HG02943 (cell line): ENCODE data around the gene SAMD3.
A peak's percentile ranks its signal among the peaks of the same experiment; 100 is the strongest.
"Not testable (repeated sequence)": the region's sequence is repeated elsewhere in the genome, so short reads cannot be mapped to it uniquely, and the experiment has no call there.

Experiments
- ATAC-seq: cut with Tn5 transposase; IDR thresholded peaks from one replicate; pipeline ENCODE4 v1.9.1; 2021; ENCODE audit warnings: mild to moderate bottlenecking, low read depth, moderate library complexity; ENCODE audit not compliant: unreplicated experiment

SAMD3 gene

GRCh38 chr6:130138116-130138908 lies 84.4 kb downstream of the SAMD3 start:
- no peak for ATAC-seq

GRCh38 chr6:130136798-130137197 lies 86.0 kb downstream of the SAMD3 start:
- ATAC-seq = no peak

GRCh38 chr6:130134582-130134981 lies 88.2 kb downstream of the SAMD3 start:
- ATAC-seq = no peak

GRCh38 chr6:130132286-130132701 lies 90.5 kb downstream of the SAMD3 start:
- peak; percentile 74 for ATAC-seq

GRCh38 chr6:130129762-130130246 lies 92.9 kb downstream of the SAMD3 start:
- no peak for ATAC-seq

GRCh38 chr6:130128326-130128725 lies 94.4 kb downstream of the SAMD3 start:
- no peak for ATAC-seq

DNA sequence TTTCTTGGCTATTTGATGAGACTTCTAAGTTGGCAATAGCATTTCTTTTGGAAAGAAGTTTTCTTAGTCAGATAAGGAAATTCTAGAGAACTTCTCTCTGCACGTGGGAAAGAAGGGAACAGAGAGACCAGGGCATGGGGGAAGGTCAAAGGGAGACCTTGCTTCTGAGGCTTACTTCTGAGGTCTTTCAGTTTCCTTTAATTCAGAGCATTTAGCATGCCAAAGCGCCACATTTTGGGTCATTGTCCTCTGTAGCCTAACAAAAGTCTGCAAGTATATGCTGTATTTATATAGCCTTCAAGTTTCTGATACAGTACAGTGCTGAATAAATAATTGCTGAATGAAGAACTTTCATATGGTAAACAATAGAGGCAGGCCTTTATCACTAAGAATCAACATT lies 95.6 kb downstream of the SAMD3 start:
- no peak for ATAC-seq

DNA sequence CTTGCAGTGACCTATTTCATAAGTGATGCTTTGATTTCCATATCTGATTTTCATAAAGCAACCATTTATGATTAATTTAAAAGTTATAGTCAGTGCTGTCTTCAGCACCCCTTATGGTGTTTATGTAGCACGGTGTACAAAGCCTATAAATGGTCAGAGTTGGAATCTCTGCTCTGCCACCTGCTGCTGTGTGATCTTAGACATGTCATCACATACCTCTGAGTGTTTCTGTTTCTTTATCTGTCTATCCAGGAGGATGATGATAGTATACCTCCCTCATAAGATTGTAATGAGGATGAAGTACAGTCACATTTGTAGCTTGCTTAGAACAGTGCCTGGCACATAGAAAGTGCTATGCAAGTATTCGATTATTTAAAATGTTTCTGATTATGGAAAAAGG lies 100.5 kb downstream of the SAMD3 start:
- ATAC-seq = no peak

DNA sequence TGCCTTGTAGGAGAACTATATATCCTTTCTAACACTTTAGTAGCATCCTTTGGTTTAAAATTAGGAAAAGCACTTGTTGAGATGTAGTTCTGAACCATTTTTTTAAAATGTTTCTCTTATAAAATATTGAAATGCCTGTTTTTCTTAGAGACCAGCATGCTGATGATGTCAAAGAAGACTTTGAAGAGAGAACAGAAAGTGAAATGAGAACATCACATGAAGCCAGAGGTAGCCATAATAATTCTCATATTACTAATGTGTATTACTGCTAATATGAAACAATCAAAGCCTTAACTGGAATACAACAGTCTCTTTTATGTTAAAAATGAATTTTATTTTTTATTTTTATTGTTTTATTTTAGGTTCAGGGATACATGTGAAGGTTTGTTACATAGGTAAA lies 102.0 kb downstream of the SAMD3 start:
- ATAC-seq = no peak

GRCh38 chr6:130119211-130119610 lies 103.5 kb downstream of the SAMD3 start:
- no peak for ATAC-seq

DNA sequence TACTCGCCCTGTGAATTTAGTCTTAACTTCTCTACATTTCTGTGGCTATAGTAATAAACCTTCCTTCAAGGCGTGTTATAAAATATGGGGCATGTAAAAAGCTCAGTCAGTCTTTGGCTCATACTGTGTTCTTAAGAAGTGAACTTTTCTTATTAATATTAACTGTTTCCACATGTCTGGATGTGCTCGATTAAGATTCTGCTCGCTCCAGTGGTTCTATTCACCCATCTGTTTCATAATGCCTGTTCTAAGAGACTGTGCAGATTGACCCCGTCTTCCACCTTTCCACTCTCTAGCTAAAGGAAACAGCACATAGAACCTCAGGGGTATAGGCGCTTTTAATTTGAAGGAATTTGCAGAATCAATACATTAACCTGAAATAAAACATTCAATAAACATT lies 104.5 kb downstream of the SAMD3 start:
- no peak for ATAC-seq

GRCh38 chr6:130117187-130117701 lies 105.5 kb downstream of the SAMD3 start:
- not testable (repeated sequence) for ATAC-seq

DNA sequence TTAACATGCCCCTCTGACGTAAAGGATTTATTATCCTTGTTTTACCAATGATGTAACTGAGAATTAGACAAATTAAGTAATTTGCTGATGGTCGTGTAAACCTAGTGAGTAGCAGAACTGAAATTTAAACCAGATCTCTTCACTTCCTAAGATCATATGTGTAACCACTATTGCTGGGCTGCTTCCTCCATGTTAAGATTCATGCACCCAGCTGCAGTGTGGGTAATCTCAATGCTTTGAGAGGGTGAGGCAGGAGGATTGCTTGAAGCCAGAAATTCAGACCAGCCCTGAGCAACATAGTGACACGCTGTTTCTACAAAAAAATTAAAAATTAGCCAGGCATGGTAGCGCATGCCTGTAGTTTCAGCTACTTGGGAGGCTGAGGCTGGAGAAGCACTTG lies 106.5 kb downstream of the SAMD3 start:
- ATAC-seq = no peak

GRCh38 chr6:130115036-130115435 lies 107.7 kb downstream of the SAMD3 start:
- peak; percentile 76 for ATAC-seq

DNA sequence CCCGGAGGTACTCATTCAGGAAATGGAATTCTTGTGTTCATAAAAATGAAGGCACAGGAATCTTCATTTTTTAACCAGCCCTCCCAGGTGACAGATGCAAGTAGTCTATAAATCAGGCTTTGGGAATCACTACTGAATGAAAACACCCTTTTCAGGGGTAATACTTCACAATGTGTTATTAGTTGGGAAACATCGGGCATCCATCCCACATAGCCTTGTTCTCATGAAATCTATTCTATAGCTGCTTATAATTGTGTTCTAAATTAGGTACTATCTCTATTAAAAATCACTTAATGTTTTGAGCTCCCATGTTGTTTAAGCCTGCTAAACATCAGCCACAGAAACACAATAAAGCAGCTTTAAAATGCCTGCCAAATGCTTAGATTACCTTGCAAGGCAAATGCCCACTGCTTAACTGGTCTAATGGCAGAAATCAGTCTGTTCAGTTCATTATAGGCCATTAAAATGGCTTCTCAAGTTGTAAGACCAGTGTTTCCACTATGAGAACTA lies 109.5 kb downstream of the SAMD3 start:
- ATAC-seq = no peak

- ATAC-seq = no peak
Measured at GRCh38 chr6:130111031-130111430, 111.7 kb downstream of the SAMD3 start.

- ATAC-seq = no peak
Measured at GRCh38 chr6:130107710-130108109, 115.0 kb downstream of the SAMD3 start.

GRCh38 chr6:130105996-130106704 lies 116.6 kb downstream of the SAMD3 start:
- no peak for ATAC-seq

- ATAC-seq = no peak
Measured at GRCh38 chr6:130099119-130099518, 123.6 kb downstream of the SAMD3 start.

DNA sequence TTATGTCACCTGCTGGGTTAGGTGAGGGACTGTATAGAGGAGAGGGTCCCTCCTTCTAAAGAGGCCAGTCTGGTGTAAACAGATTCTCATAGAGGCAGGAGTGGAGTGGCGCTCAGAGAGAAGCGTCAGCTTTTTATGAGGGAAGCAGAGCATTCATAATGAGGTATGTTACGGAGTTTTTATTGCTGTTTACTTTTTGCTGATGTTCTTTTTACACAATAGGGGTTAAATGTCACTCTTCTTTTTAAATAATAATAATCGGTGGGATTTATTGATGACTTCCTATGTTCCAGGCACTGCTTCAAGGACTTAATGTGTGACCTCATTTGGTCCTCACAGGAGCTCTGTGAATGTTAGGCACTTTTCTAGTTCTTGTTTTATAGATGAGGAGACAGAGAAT lies 124.4 kb downstream of the SAMD3 start:
- no peak for ATAC-seq
